MM.1S (cell line): ENCODE measurements around the gene TBL1X.

Experiments
- DNase-seq: peaks from one replicate; pipeline ENCODE4 v3.0.0-alpha.2; 2015
- H2AFZ ChIP-seq: fragments of 300-600 bp; sonication (generic); 2 replicates; pipeline ENCODE4 v1.6.0; 2016; ENCODE audit warnings: antibody characterized with exemption, low read length
- H3F3A ChIP-seq: fragments of 300-600 bp; sonication (generic); 2 replicates; pipeline ENCODE4 v1.6.1; 2016; ENCODE audit warnings: mild to moderate bottlenecking, antibody characterized with exemption, low read length, moderate library complexity, mixed read lengths; ENCODE audit not compliant: insufficient read depth
- H3K27ac ChIP-seq: fragments of 300-600 bp; sonication (generic); 2 replicates; pipeline ENCODE4 v1.5.1; 2016; ENCODE audit warnings: mild to moderate bottlenecking, low read length
- H3K27me3 ChIP-seq: fragments of 300-600 bp; sonication (generic); replicated peaks from 2 replicates; pipeline ENCODE4 v1.6.0; 2016; ENCODE audit warnings: low read length; ENCODE audit not compliant: insufficient read depth
- H3K36me3 ChIP-seq: fragments of 300-600 bp; sonication (generic); replicated peaks from 2 replicates; pipeline ENCODE4 v1.6.1; 2016; ENCODE audit warnings: mild to moderate bottlenecking, low read length, mixed read lengths; ENCODE audit not compliant: insufficient read depth
- H3K4me1 ChIP-seq: fragments of 300-600 bp; sonication (generic); 2 replicates; pipeline ENCODE4 v1.6.1; 2016; ENCODE audit warnings: low read length, mixed read lengths
- H3K4me2 ChIP-seq: fragments of 300-600 bp; sonication (generic); 2 replicates; pipeline ENCODE4 v1.6.0; 2016; ENCODE audit warnings: low read depth, low read length
- H3K4me3 ChIP-seq: fragments of 300-600 bp; sonication (generic); 2 replicates; pipeline ENCODE4 v1.5.1; 2016; ENCODE audit warnings: low read length, mixed read lengths
- H3K79me2 ChIP-seq: fragments of 300-600 bp; sonication (generic); 2 replicates; pipeline ENCODE4 v1.6.1; 2016; ENCODE audit warnings: mixed run types, low read length, mixed read lengths
- H3K9ac ChIP-seq: fragments of 300-600 bp; sonication (generic); 2 replicates; pipeline ENCODE4 v1.6.1; 2016; ENCODE audit warnings: low read length, mixed read lengths
- H3K9me2 ChIP-seq: fragments of 300-600 bp; sonication (generic); replicated peaks from 2 replicates; pipeline ENCODE4 v1.6.1; 2016; ENCODE audit warnings: mild to moderate bottlenecking, low read length, mixed read lengths; ENCODE audit not compliant: insufficient read depth
- H3K9me3 ChIP-seq: fragments of 300-600 bp; sonication (generic); replicated peaks from 2 replicates; pipeline ENCODE4 v1.6.1; 2016; ENCODE audit warnings: mild to moderate bottlenecking, low read length, mixed read lengths; ENCODE audit not compliant: insufficient read depth
- H4K20me1 ChIP-seq: fragments of 300-600 bp; sonication (generic); 2 replicates; pipeline ENCODE4 v1.6.1; 2016; ENCODE audit warnings: mild to moderate bottlenecking, low read length, moderate library complexity, mixed read lengths; ENCODE audit not compliant: insufficient read depth
- CTCF ChIP-seq: fragments of 300-600 bp; sonication (generic); IDR thresholded peaks from 2 replicates; pipeline ENCODE4 v1.5.1; 2016; ENCODE audit warnings: antibody characterized with exemption, low read length, mixed read lengths
- EZH2 ChIP-seq: fragments of 300-600 bp; sonication (generic); optimal IDR thresholded peaks from 2 replicates; pipeline ENCODE3; 2017; ENCODE audit warnings: low read depth, mild to moderate bottlenecking, antibody characterized with exemption, low read length, mixed read lengths
- EZH2phosphoT487 ChIP-seq: fragments of 300-600 bp; sonication (generic); IDR thresholded peaks from 2 replicates; pipeline ENCODE4 v1.6.1; 2018; ENCODE audit warnings: antibody characterized with exemption, low read length

Gene TBL1X

GRCh38 chrX:9730752-9731151, 265.9 kb downstream of the TBL1X start:
- Histone ChIP-seq H4K20me1 (no peaks in the 10 kb centered on the region), H3K4me2 (no peak overlapping the region), H3K27ac (peak overlapping the region; percentile 64; the same call in 1 of the 2 replicates), H3K4me1 (peaks cover 25% of the 10 kb centered on the region), H2AFZ (no peak overlapping the region), H3K9ac (no peak overlapping the region), H3K27me3 (no peaks in the 10 kb centered on the region), H3K79me2 (no peaks in the 10 kb centered on the region), H3K36me3 (no peaks in the 10 kb centered on the region), H3K9me3 (no peaks in the 10 kb centered on the region), H3F3A (no peaks in the 10 kb centered on the region), H3K4me3 (no peak overlapping the region), H3K9me2 (no peaks in the 10 kb centered on the region)
- no peak for DNase-seq
- no peak for TF ChIP-seq EZH2
- no peak for TF ChIP-seq CTCF
- TF ChIP-seq EZH2phosphoT487: no peak

GRCh38 chrX:9737363-9737762, 272.5 kb downstream of the TBL1X start:
- Histone ChIP-seq H3K27ac (no peak overlapping the region), H4K20me1 (no peaks in the 10 kb centered on the region), H3K4me1 (no peaks in the 10 kb centered on the region), H3K9me2 (no peaks in the 10 kb centered on the region), H2AFZ (no peak overlapping the region), H3K4me2 (no peak overlapping the region), H3K9me3 (no peaks in the 10 kb centered on the region), H3K4me3 (no peak overlapping the region), H3K79me2 (no peaks in the 10 kb centered on the region), H3F3A (no peaks in the 10 kb centered on the region), H3K27me3 (no peaks in the 10 kb centered on the region), H3K9ac (no peak overlapping the region), H3K36me3 (no peaks in the 10 kb centered on the region)
- TF ChIP-seq EZH2 (no peak), CTCF (no peak), EZH2phosphoT487 (no peak)
- DNase-seq: no peak

- TF ChIP-seq EZH2 (no peak), CTCF (no peak), EZH2phosphoT487 (no peak)
- H3K4me1 ChIP-seq: no peaks in the 10 kb centered on the region
- no peaks in the 10 kb centered on the region for H3K27me3 ChIP-seq
- no peaks in the 10 kb centered on the region for H3F3A ChIP-seq
- no peaks in the 10 kb centered on the region for H4K20me1 ChIP-seq
- no peaks in the 10 kb centered on the region for H3K9me3 ChIP-seq
- no peak overlapping the region for H3K9ac ChIP-seq
- no peaks in the 10 kb centered on the region for H3K9me2 ChIP-seq
- no peak overlapping the region for H3K4me2 ChIP-seq
- no peak overlapping the region for H2AFZ ChIP-seq
- no peak overlapping the region for H3K4me3 ChIP-seq
- no peak for DNase-seq
- no peak overlapping the region for H3K27ac ChIP-seq
- H3K79me2 ChIP-seq: no peaks in the 10 kb centered on the region
- H3K36me3 ChIP-seq: no peaks in the 10 kb centered on the region
These were observed 273.3 kb downstream of the TBL1X start for GRCh38 chrX:9738151-9738550.

GRCh38 chrX:9739130-9739529, 274.3 kb downstream of the TBL1X start:
- H3K27me3 ChIP-seq: no peaks in the 10 kb centered on the region
- H3K4me3 ChIP-seq: no peak overlapping the region
- no peaks in the 10 kb centered on the region for H3K9me2 ChIP-seq
- no peak for DNase-seq
- no peaks in the 10 kb centered on the region for H3K79me2 ChIP-seq
- no peaks in the 10 kb centered on the region for H3K36me3 ChIP-seq
- H3F3A ChIP-seq: no peaks in the 10 kb centered on the region
- TF ChIP-seq EZH2phosphoT487 (no peak), CTCF (no peak), EZH2 (no peak)
- no peak overlapping the region for H3K4me2 ChIP-seq
- no peaks in the 10 kb centered on the region for H3K9me3 ChIP-seq
- no peaks in the 10 kb centered on the region for H4K20me1 ChIP-seq
- no peak overlapping the region for H2AFZ ChIP-seq
- H3K4me1 ChIP-seq: no peaks in the 10 kb centered on the region
- H3K9ac ChIP-seq: no peak overlapping the region
- H3K27ac ChIP-seq: no peak overlapping the region
